DOHH2 (cell line): ENCODE data around the gene PPP2R3A.

Experiments
- EZH2phosphoT487 ChIP-seq: fragments of 200-600 bp; sonication (generic); IDR thresholded peaks from 2 replicates; pipeline ENCODE4 v1.6.1; 2017; ENCODE audit warnings: borderline replicate concordance, mild to moderate bottlenecking, antibody characterized with exemption, low read length, moderate library complexity, mixed read lengths
- TF ChIP-seq, protein P1 (sequence below): fragments of 200-600 bp; sonication (generic); IDR thresholded peaks from one replicate; pipeline ENCODE4 v1.5.1; 2014; ENCODE audit warnings: antibody characterized with exemption, mild to moderate bottlenecking, low read depth, low read length; ENCODE audit not compliant: poor library complexity, severe bottlenecking

DNA sequence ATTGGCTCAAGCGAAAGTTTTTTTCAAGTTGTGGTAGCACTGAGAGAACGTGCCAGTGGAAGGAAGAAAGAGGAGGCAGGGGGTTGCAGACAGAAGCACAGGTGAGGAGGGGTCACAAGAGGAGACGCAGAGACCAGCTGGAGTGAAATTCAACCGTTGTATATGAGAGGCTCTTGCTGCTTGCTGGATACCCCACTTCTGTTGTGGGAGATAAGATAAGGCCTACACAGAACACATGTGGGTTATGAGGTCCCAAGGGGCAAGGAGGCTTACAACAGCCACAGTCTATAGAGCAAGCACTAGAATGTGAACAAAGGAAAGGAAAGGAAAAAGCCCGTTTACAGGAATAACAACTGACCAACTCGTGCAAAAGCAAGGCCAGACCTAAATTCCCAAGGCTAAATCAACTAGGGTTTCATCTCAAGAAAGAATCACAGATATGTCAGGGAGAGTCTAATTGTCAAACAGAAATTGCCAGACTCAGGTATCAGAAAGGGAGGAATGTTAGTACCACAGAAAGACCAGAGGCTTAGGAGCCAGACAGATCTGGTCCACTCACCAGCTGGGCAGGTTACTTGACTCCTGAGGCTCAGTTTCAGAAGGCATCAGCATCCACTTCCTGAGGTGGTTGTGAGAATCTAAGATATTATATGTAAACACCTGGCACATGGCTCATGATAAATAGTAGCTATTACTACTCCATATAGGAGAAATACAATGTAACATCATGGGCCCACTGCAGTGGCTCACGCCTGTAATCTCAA is 169.7 kb downstream of the PPP2R3A start:
- TF ChIP-seq, protein P1, sequence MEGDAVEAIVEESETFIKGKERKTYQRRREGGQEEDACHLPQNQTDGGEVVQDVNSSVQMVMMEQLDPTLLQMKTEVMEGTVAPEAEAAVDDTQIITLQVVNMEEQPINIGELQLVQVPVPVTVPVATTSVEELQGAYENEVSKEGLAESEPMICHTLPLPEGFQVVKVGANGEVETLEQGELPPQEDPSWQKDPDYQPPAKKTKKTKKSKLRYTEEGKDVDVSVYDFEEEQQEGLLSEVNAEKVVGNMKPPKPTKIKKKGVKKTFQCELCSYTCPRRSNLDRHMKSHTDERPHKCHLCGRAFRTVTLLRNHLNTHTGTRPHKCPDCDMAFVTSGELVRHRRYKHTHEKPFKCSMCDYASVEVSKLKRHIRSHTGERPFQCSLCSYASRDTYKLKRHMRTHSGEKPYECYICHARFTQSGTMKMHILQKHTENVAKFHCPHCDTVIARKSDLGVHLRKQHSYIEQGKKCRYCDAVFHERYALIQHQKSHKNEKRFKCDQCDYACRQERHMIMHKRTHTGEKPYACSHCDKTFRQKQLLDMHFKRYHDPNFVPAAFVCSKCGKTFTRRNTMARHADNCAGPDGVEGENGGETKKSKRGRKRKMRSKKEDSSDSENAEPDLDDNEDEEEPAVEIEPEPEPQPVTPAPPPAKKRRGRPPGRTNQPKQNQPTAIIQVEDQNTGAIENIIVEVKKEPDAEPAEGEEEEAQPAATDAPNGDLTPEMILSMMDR: no peak
- no peak for TF ChIP-seq EZH2phosphoT487
